Stimulated activated memory B cell treated with anti-CD40 and anti-IgM and Interleukin-4, amounts not matched to agents 10 μg/mL and 1 μg/mL and 100 μg/mL, for 72 hours (primary cell): Measurements from ENCODE around the gene NR6A1.
A peak's percentile ranks its signal among the peaks of the same experiment; 100 is the strongest.
"Not testable (repeated sequence)": the region's sequence is repeated elsewhere in the genome, so short reads cannot be mapped to it uniquely, and the experiment has no call there.

Experiments used
- ATAC-seq: fragments of 150-1000 bp; cut with Tn5 transposase; 2 replicates; pipeline ENCODE4 v1.10.0; 2021
- H3K27ac Mint-ChIP-seq: one replicate; pipeline ENCODE4 v1.8.0; 2022; ENCODE audit warnings: mild to moderate bottlenecking, mixed read lengths
- H3K27me3 Mint-ChIP-seq: one replicate; pipeline ENCODE4 v1.8.0; 2022; ENCODE audit warnings: mixed read lengths
- H3K36me3 Mint-ChIP-seq: one replicate; pipeline ENCODE4 v1.8.0; 2022; ENCODE audit warnings: mixed read lengths
- H3K4me1 Mint-ChIP-seq: one replicate; pipeline ENCODE4 v1.8.0; 2022; ENCODE audit warnings: mixed read lengths
- H3K4me3 Mint-ChIP-seq: one replicate; pipeline ENCODE4 v1.8.0; 2022; ENCODE audit warnings: mild to moderate bottlenecking, moderate library complexity, mixed read lengths
- H3K9me3 Mint-ChIP-seq: one replicate; pipeline ENCODE4 v1.8.0; 2022; ENCODE audit warnings: mixed read lengths

The NR6A1 gene

GRCh38 chr9:124773473-124774128, 2.5 kb upstream of the NR6A1 start:
- Mint-ChIP-seq H3K27me3 (peaks cover 61% of the 10 kb centered on the region), H3K27ac (no peak overlapping the region), H3K4me3 (no peak overlapping the region), H3K4me1 (peaks cover 54% of the 10 kb centered on the region), H3K9me3 (no peaks in the 10 kb centered on the region), H3K36me3 (peaks cover 6% of the 10 kb centered on the region)
- ATAC-seq: no peak

DNA sequence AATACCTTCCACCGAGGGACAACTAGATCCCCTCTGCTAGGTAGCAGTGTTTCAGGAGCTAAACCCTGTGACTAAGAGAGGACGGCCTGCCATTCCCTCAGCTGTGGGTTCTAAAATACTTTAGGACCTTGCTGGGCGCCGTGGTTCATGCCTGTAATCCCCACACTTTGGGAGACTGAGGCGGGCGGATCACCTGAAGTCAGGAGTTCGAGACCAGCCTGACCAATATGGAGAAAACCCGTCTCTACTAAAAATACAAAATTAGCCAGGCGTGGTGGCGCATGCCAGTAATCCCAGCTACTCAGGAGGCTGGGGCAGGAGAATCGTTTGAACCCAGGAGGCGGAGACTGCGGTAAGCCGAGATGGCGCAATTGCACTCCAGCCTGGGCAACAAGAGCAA, 1.8 kb upstream of the NR6A1 start:
- Mint-ChIP-seq H3K27me3 (peaks cover 68% of the 10 kb centered on the region), H3K4me1 (peaks cover 54% of the 10 kb centered on the region), H3K4me3 (peak overlapping the region; percentile 67)
- not testable (repeated sequence) for H3K36me3 Mint-ChIP-seq, H3K9me3 Mint-ChIP-seq, ATAC-seq, H3K27ac Mint-ChIP-seq

- no peak for ATAC-seq
- Mint-ChIP-seq H3K4me3 (peak overlapping the region; percentile 95), H3K27me3 (peaks cover 76% of the 10 kb centered on the region), H3K27ac (peak overlapping the region; percentile 86), H3K9me3 (no peaks in the 10 kb centered on the region), H3K36me3 (peaks cover 6% of the 10 kb centered on the region), H3K4me1 (peaks cover 54% of the 10 kb centered on the region)
Measured at GRCh38 chr9:124771867-124772679, 962 bp upstream of the NR6A1 start.

GRCh38 chr9:124770359-124771020, 621 bp downstream of the NR6A1 start:
- Mint-ChIP-seq H3K36me3 (peaks cover 6% of the 10 kb centered on the region), H3K4me3 (peak overlapping the region; percentile 95), H3K9me3 (no peaks in the 10 kb centered on the region), H3K27ac (peak overlapping the region; percentile 71), H3K27me3 (peaks cover 70% of the 10 kb centered on the region), H3K4me1 (peaks cover 45% of the 10 kb centered on the region)
- ATAC-seq: peak; percentile 3

- no peaks in the 10 kb centered on the region for H3K9me3 Mint-ChIP-seq
- no peak for ATAC-seq
- peak overlapping the region; percentile 95 for H3K4me3 Mint-ChIP-seq
- peaks cover 6% of the 10 kb centered on the region for H3K36me3 Mint-ChIP-seq
- H3K27ac Mint-ChIP-seq: peak overlapping the region; percentile 71
- H3K4me1 Mint-ChIP-seq: peaks cover 45% of the 10 kb centered on the region
- H3K27me3 Mint-ChIP-seq: peaks cover 67% of the 10 kb centered on the region
Measured at GRCh38 chr9:124769549-124770358, 1.4 kb downstream of the NR6A1 start.

DNA sequence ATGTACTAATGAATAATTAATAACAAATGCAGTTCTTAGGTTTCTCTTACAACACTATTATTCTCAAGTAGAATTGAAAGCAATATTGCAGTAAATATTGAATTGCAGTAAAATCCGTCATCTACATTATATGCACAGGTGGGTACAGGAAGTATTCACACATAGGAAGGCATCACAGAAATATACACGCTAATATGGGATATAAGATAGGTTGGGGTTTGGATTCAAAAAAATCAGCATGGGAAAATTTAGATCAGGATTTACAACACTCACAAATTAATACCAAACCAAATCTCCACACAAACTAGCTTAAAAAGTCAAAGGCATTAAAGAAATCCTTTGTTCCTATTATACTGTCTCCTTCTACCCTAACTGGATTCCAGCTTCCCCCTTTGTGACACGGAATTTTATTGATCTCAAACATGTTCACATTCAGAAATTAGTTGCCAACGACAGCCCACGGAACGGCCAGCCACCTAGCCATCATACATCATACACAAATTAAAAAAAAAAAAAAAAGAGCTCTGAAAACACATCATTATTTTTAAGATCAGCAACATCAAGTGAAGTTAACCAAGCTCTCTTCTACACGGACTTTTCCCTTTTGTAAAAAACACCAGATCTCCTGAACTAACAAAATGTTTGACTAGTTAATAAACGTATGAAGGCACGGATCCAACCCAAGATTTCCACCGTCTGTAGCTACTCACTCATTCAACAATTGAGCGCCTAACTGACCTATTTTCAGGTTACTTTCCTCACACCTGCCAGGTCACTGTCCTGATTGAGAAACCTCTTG, 2.2 kb downstream of the NR6A1 start:
- H3K27ac Mint-ChIP-seq: no peak overlapping the region
- ATAC-seq: no peak
- H3K27me3 Mint-ChIP-seq: peaks cover 65% of the 10 kb centered on the region
- H3K36me3 Mint-ChIP-seq: peaks cover 6% of the 10 kb centered on the region
- H3K4me1 Mint-ChIP-seq: peaks cover 37% of the 10 kb centered on the region
- H3K4me3 Mint-ChIP-seq: peak overlapping the region; percentile 95
- no peaks in the 10 kb centered on the region for H3K9me3 Mint-ChIP-seq

- Mint-ChIP-seq H3K27ac (no peak overlapping the region), H3K4me3 (no peak overlapping the region), H3K4me1 (peaks cover 37% of the 10 kb centered on the region), H3K36me3 (peaks cover 6% of the 10 kb centered on the region), H3K9me3 (no peaks in the 10 kb centered on the region), H3K27me3 (peaks cover 66% of the 10 kb centered on the region)
- no peak for ATAC-seq
Measured at GRCh38 chr9:124768334-124768733, 2.8 kb downstream of the NR6A1 start.

GRCh38 chr9:124767821-124768220, 3.3 kb downstream of the NR6A1 start:
- Mint-ChIP-seq H3K36me3 (peaks cover 6% of the 10 kb centered on the region), H3K9me3 (no peaks in the 10 kb centered on the region), H3K4me1 (peaks cover 37% of the 10 kb centered on the region), H3K4me3 (no peak overlapping the region), H3K27ac (no peak overlapping the region), H3K27me3 (peaks cover 70% of the 10 kb centered on the region)
- no peak for ATAC-seq

- no peak for ATAC-seq
- Mint-ChIP-seq H3K4me1 (peaks cover 29% of the 10 kb centered on the region), H3K4me3 (no peak overlapping the region), H3K36me3 (peaks cover 6% of the 10 kb centered on the region), H3K27me3 (peaks cover 68% of the 10 kb centered on the region), H3K27ac (no peak overlapping the region), H3K9me3 (no peaks in the 10 kb centered on the region)
Measured at GRCh38 chr9:124766815-124767554, 4.1 kb downstream of the NR6A1 start.

- peaks cover 68% of the 10 kb centered on the region for H3K27me3 Mint-ChIP-seq
- H3K36me3 Mint-ChIP-seq: peaks cover 6% of the 10 kb centered on the region
- H3K27ac Mint-ChIP-seq: no peak overlapping the region
- H3K9me3 Mint-ChIP-seq: no peaks in the 10 kb centered on the region
- H3K4me1 Mint-ChIP-seq: peaks cover 22% of the 10 kb centered on the region
- ATAC-seq: no peak
- no peak overlapping the region for H3K4me3 Mint-ChIP-seq
Measured at GRCh38 chr9:124766326-124766725, 4.8 kb downstream of the NR6A1 start.

DNA sequence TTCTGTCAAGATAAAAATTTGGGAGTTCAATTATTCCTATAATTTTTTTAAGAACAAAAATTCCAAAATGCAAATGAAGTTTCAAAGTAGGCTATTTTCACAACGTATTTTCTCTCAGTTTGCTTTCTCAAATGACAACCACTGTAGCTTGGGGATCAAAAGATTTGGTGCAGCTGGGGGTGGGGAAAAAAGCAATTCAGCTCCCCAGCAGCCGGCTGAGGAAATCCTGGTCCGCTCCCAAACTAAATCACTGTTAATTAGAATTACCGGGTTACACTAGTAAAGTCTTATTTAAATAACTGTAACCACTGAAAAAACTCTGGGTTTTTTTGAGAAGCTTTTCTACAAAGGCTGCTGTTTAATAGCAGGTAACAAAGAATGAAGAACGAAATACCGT, 5.7 kb downstream of the NR6A1 start:
- peaks cover 18% of the 10 kb centered on the region for H3K4me1 Mint-ChIP-seq
- peaks cover 64% of the 10 kb centered on the region for H3K27me3 Mint-ChIP-seq
- no peaks in the 10 kb centered on the region for H3K9me3 Mint-ChIP-seq
- no peak overlapping the region for H3K27ac Mint-ChIP-seq
- ATAC-seq: no peak
- peaks cover 6% of the 10 kb centered on the region for H3K36me3 Mint-ChIP-seq
- no peak overlapping the region for H3K4me3 Mint-ChIP-seq

DNA sequence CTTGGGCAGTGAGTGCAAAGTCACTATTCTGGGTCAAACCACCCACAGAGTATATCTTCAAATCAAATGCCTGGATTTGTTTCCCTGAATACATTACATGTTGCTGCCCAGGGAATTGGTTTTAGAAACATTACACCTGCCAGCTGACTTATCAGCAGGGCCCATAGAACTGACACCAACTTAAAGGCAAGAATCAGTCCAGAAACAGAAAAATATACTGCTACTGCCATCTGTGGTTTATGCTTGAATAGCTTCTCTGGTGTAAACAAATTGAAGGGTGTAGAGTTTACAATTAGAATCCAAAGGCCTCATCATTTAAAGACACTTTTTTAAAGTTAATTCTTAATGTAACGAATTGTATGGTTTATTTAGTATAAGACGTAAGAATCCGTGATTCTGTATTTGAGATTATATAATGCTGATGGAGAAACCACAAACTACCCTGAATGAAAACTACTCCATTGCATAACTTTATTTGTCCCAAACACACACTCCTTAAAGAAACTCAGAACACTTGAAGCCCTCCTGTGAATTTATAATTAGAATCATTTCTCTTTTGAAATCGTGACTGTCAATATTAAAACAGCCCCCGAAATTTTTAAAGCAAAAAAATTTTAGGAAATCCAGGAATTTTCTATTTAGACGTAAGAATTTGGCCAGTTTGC, 6.2 kb downstream of the NR6A1 start:
- Mint-ChIP-seq H3K27me3 (peaks cover 59% of the 10 kb centered on the region), H3K9me3 (no peaks in the 10 kb centered on the region), H3K36me3 (peaks cover 6% of the 10 kb centered on the region), H3K4me3 (no peak overlapping the region), H3K27ac (no peak overlapping the region), H3K4me1 (peaks cover 12% of the 10 kb centered on the region)
- ATAC-seq: no peak

DNA sequence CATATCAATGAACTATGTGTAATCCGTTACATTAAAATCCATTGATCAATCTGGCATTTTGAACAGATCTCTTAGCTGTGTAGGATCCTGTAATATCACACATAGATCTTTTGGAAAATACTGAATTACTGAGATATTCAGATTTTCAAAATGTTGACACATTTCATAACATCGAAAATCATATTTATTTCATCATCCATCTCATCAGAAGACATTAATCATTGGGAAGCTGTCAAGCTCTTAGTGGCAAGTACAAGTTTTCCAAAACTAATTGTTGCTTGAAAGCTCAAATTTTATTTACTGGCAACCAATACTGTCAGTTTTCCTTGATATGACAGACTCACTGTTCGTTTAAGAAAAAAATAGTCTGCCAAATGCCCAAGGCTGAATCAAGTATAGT, 8.5 kb downstream of the NR6A1 start:
- Mint-ChIP-seq H3K36me3 (no peaks in the 10 kb centered on the region), H3K4me1 (peaks cover 7% of the 10 kb centered on the region), H3K27me3 (peaks cover 37% of the 10 kb centered on the region), H3K27ac (no peak overlapping the region), H3K4me3 (no peak overlapping the region), H3K9me3 (no peaks in the 10 kb centered on the region)
- no peak for ATAC-seq
